Fibroblast of lung (primary cell): Measurements from ENCODE around the gene KIF1A. TPM values are rescaled to one million over a fixed set of nuclear protein-coding genes. Genes with fewer than 3 reads are reported as not detected.

Experiments used
- DNase-seq, 2 donors: peaks; one replicate each; pipeline versions ENCODE4 v3.0.0 to v3.0.0-alpha.2; 2010; ENCODE audit warnings: low read depth in 2 of 2
- H2AFZ ChIP-seq: 2 replicates; pipeline ENCODE4 v1.5.1; 2012; ENCODE audit warnings: low read length, control low read depth, inconsistent platforms
- H3K27ac ChIP-seq: 2 replicates; pipeline ENCODE4 v1.5.1; 2011; ENCODE audit warnings: low read length, control low read depth; ENCODE audit not compliant: insufficient read depth
- H3K27me3 ChIP-seq: 2 replicates; pipeline ENCODE4 v1.5.1; 2011; ENCODE audit warnings: mild to moderate bottlenecking, low read length; ENCODE audit not compliant: control insufficient read depth, insufficient read depth
- H3K36me3 ChIP-seq: 2 replicates; pipeline ENCODE4 v1.5.1; 2011; ENCODE audit warnings: low read length; ENCODE audit not compliant: control insufficient read depth, insufficient read depth
- H3K4me1 ChIP-seq: 2 replicates; pipeline ENCODE4 v1.5.1; 2011; ENCODE audit warnings: low read length; ENCODE audit not compliant: control insufficient read depth, insufficient read depth; ENCODE audit errors: extremely low read depth
- H3K4me2 ChIP-seq: 2 replicates; pipeline ENCODE4 v1.5.1; 2011; ENCODE audit warnings: low read length, control low read depth; ENCODE audit not compliant: insufficient read depth; ENCODE audit errors: extremely low read depth
- H3K4me3 ChIP-seq, 4 experiments: fragments of 200-600 bp in 1 of 4; sonication (generic) in 1 of 4; replicated peaks in 1 of 4; 2 replicates each; pipeline ENCODE4 v1.5.1; 2011 to 2016; ENCODE audit warnings: low read length in 4 of 4, low read depth in 3 of 4, mild to moderate bottlenecking in 3 of 4, control low read depth in 2 of 4, inconsistent platforms in 1 of 4, mixed read lengths in 1 of 4; ENCODE audit not compliant: insufficient read depth in 1 of 4; ENCODE audit errors: control extremely low read depth in 1 of 4
- H3K79me2 ChIP-seq: 2 replicates; pipeline ENCODE4 v1.5.1; 2012; ENCODE audit warnings: mild to moderate bottlenecking, low read length, inconsistent platforms; ENCODE audit not compliant: control insufficient read depth, insufficient read depth
- H3K9ac ChIP-seq: 2 replicates; pipeline ENCODE4 v1.5.1; 2011; ENCODE audit warnings: mild to moderate bottlenecking, low read length, control low read depth; ENCODE audit not compliant: insufficient read depth
- H3K9me3 ChIP-seq: 2 replicates; pipeline ENCODE4 v1.5.1; 2012; ENCODE audit warnings: low read depth, low read length; ENCODE audit not compliant: control insufficient read depth, insufficient read depth
- H4K20me1 ChIP-seq: 2 replicates; pipeline ENCODE4 v1.5.1; 2011; ENCODE audit warnings: low read length; ENCODE audit not compliant: control insufficient read depth, insufficient read depth; ENCODE audit errors: extremely low read depth
- EZH2 ChIP-seq: IDR thresholded peaks from 2 replicates; pipeline ENCODE4 v1.5.1; 2012; ENCODE audit warnings: low read length, control low read depth, mild to moderate bottlenecking; ENCODE audit errors: missing control alignments
- polyA plus RNA-seq, 2 donors: library from polyadenylated mRNA; depleted of rRNA in 1 of 2; stranded (reverse) in 1 of 2; unstranded in 1 of 2; fragments of >200 nt; gene quantifications; 2 replicates each; pipeline ENCODE4 v1.2.1, GENCODE V29; 2011 to 2012; ENCODE audit warnings: missing spikeins in 1 of 2
- total RNA-seq: library from RNA; depleted of rRNA; stranded (reverse); fragments of >200 nt; gene quantifications from 2 replicates; pipeline ENCODE4 v1.2.1, GENCODE V29; 2014
- TF ChIP-seq, protein P1 (sequence below), 2 donors: IDR thresholded peaks in 1 of 2; conservative IDR thresholded peaks in 1 of 2; 1 replicate in 1 of 2; 2 replicates in 1 of 2; pipeline ENCODE4 v1.5.1; 2011 to 2012; ENCODE audit warnings: low read length in 2 of 2, control low read depth in 1 of 2, inconsistent platforms in 1 of 2, low read depth in 1 of 2, mild to moderate bottlenecking in 1 of 2

KIF1A gene
- total and polyA plus RNA-seq, 2 donors (not counting 1 experiment from before 2014, with no cell fraction given) = 0.05 TPM; not detected in 1

- H3K4me1 ChIP-seq = no peaks in the 10 kb centered on the region
- H3K36me3 ChIP-seq = no peaks in the 10 kb centered on the region
- no peak overlapping the region for H3K4me2 ChIP-seq
- H3K27ac ChIP-seq = no peak overlapping the region
- no peak for DNase-seq
- no peaks in the 10 kb centered on the region for H3K27me3 ChIP-seq
- H3K9me3 ChIP-seq = no peaks in the 10 kb centered on the region
- no peak overlapping the region for H3K4me3 ChIP-seq
- H2AFZ ChIP-seq = no peak overlapping the region
- TF ChIP-seq, protein P1, sequence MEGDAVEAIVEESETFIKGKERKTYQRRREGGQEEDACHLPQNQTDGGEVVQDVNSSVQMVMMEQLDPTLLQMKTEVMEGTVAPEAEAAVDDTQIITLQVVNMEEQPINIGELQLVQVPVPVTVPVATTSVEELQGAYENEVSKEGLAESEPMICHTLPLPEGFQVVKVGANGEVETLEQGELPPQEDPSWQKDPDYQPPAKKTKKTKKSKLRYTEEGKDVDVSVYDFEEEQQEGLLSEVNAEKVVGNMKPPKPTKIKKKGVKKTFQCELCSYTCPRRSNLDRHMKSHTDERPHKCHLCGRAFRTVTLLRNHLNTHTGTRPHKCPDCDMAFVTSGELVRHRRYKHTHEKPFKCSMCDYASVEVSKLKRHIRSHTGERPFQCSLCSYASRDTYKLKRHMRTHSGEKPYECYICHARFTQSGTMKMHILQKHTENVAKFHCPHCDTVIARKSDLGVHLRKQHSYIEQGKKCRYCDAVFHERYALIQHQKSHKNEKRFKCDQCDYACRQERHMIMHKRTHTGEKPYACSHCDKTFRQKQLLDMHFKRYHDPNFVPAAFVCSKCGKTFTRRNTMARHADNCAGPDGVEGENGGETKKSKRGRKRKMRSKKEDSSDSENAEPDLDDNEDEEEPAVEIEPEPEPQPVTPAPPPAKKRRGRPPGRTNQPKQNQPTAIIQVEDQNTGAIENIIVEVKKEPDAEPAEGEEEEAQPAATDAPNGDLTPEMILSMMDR (conservative IDR thresholded peaks at IDR 0.05 in 1 of 2, IDR thresholded peaks at IDR 0.05 in 1 of 2; ENCODE audit: low read depth in 1 of 2, low read length in 2 of 2) = no peak
- TF ChIP-seq EZH2 = no peak
- no peaks in the 10 kb centered on the region for H3K79me2 ChIP-seq
- no peaks in the 10 kb centered on the region for H4K20me1 ChIP-seq
- no peak overlapping the region for H3K9ac ChIP-seq
These were observed 45.2 kb downstream of the KIF1A start for GRCh38 chr2:240774856-240775255.

DNA sequence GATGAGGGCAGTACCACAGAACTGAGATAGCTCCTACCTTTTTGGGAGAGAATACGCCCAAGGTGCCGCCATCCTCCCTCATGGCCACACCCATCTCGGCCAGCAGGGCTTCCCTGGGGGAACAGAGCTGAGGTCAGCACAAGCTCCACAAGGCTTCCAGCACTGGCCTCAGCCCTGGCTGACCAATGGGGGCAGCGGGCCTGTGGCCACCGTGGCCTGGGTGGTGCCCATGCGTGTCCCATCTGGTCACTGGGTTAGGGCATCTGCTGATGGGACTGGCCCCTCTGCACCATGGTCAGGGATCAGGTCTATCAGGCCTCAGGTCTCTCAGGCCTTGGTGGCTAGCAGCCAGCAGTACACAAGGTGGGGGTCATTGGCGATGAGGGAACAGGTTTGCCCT is 50.9 kb downstream of the KIF1A start:
- Histone ChIP-seq H3K27ac (no peak overlapping the region), H3K4me1 (no peaks in the 10 kb centered on the region), H3K36me3 (no peaks in the 10 kb centered on the region), H3K4me2 (no peak overlapping the region), H3K4me3 (no peak overlapping the region), H3K9me3 (no peaks in the 10 kb centered on the region), H4K20me1 (no peaks in the 10 kb centered on the region), H3K27me3 (no peaks in the 10 kb centered on the region), H3K79me2 (no peaks in the 10 kb centered on the region), H3K9ac (no peak overlapping the region), H2AFZ (no peak overlapping the region)
- DNase-seq = no peak
- TF ChIP-seq, protein P1 (conservative IDR thresholded peaks at IDR 0.05 in 1 of 2, IDR thresholded peaks at IDR 0.05 in 1 of 2; ENCODE audit: low read depth in 1 of 2, low read length in 2 of 2) = no peak
- TF ChIP-seq EZH2 = no peak

- no peak overlapping the region for H3K27ac ChIP-seq
- H3K4me2 ChIP-seq = no peak overlapping the region
- TF ChIP-seq, protein P1 (conservative IDR thresholded peaks at IDR 0.05 in 1 of 2, IDR thresholded peaks at IDR 0.05 in 1 of 2; ENCODE audit: low read depth in 1 of 2, low read length in 2 of 2) = no peak
- no peak for TF ChIP-seq EZH2
- no peak overlapping the region for H2AFZ ChIP-seq
- H3K27me3 ChIP-seq = no peaks in the 10 kb centered on the region
- H3K9ac ChIP-seq = no peak overlapping the region
- DNase-seq = no peak
- H3K4me1 ChIP-seq = no peaks in the 10 kb centered on the region
- H3K9me3 ChIP-seq = no peaks in the 10 kb centered on the region
- H3K36me3 ChIP-seq = no peaks in the 10 kb centered on the region
- no peaks in the 10 kb centered on the region for H4K20me1 ChIP-seq
- H3K4me3 ChIP-seq = no peak overlapping the region
- no peaks in the 10 kb centered on the region for H3K79me2 ChIP-seq
These were observed 51.8 kb downstream of the KIF1A start for GRCh38 chr2:240768216-240768615.
